HG02938 (cell line): ENCODE results near the gene YY1.

Experiments used
- ATAC-seq: cut with Tn5 transposase; IDR thresholded peaks from one replicate; pipeline ENCODE4 v1.9.1; 2021; ENCODE audit warnings: mild to moderate bottlenecking, moderate library complexity; ENCODE audit not compliant: unreplicated experiment

Gene YY1

GRCh38 chr14:100330388-100330931 is 91.5 kb downstream of the YY1 start:
- no peak for ATAC-seq

GRCh38 chr14:100332071-100332639 is 93.2 kb downstream of the YY1 start:
- ATAC-seq: no peak
